ENCODE results near the gene CACNA1I. TPM values are rescaled to one million over a fixed set of nuclear protein-coding genes. Genes with fewer than 3 reads are reported as not detected.

Gene CACNA1I
- total RNA-seq, 1 donor from 2014 or later = 0.11 TPM

GRCh38 chr22:39522567-39523300 lies 47.8 kb upstream of the CACNA1I start:
- H3K4me1 ChIP-seq (ENCODE audit: insufficient read depth, low read length) = peaks cover 15% of the 10 kb centered on the region
- no peak overlapping the region for H2AFZ ChIP-seq (ENCODE audit: low read depth, low read length)
- peak overlapping the region; percentile 97 for H3K9ac ChIP-seq (ENCODE audit: low read length)
- FAIRE-seq (no peak), DNase-seq (ENCODE audit: low read depth) (peak; percentile 49)
- no peaks in the 10 kb centered on the region for H3K27me3 Mint-ChIP-seq (ENCODE audit: low read depth, unreplicated experiment)
- peak overlapping the region; percentile 93 for H3K4me2 ChIP-seq (ENCODE audit: low read length)
- H3K9me3 ChIP-seq (ENCODE audit: insufficient read depth, low read depth, low read length) = no peaks in the 10 kb centered on the region
- no peaks in the 10 kb centered on the region for H3K9me3 Mint-ChIP-seq (ENCODE audit: unreplicated experiment)
- H3K27ac Mint-ChIP-seq (ENCODE audit: unreplicated experiment) = peak overlapping the region; percentile 100
- H3K36me3 Mint-ChIP-seq (ENCODE audit: low read depth, unreplicated experiment) = peaks cover 35% of the 10 kb centered on the region
- H3K4me3 ChIP-seq (ENCODE audit: insufficient read depth, low read depth, low read length) = peak overlapping the region; percentile 99
- peaks cover 25% of the 10 kb centered on the region for H3K4me1 Mint-ChIP-seq (ENCODE audit: low read depth, unreplicated experiment)
- peaks cover 68% of the 10 kb centered on the region for H3K79me2 ChIP-seq (ENCODE audit: insufficient read depth, low read length)
- no peak overlapping the region for H3K27ac ChIP-seq (ENCODE audit: low read depth, low read length)
- H3K27me3 ChIP-seq (ENCODE audit: insufficient read depth, low read length) = no peaks in the 10 kb centered on the region
- H4K20me1 ChIP-seq (ENCODE audit: insufficient read depth, low read length) = peaks cover 68% of the 10 kb centered on the region
- H3K36me3 ChIP-seq (ENCODE audit: insufficient read depth, low read length) = peaks cover 25% of the 10 kb centered on the region
- TF ChIP-seq, protein P1, sequence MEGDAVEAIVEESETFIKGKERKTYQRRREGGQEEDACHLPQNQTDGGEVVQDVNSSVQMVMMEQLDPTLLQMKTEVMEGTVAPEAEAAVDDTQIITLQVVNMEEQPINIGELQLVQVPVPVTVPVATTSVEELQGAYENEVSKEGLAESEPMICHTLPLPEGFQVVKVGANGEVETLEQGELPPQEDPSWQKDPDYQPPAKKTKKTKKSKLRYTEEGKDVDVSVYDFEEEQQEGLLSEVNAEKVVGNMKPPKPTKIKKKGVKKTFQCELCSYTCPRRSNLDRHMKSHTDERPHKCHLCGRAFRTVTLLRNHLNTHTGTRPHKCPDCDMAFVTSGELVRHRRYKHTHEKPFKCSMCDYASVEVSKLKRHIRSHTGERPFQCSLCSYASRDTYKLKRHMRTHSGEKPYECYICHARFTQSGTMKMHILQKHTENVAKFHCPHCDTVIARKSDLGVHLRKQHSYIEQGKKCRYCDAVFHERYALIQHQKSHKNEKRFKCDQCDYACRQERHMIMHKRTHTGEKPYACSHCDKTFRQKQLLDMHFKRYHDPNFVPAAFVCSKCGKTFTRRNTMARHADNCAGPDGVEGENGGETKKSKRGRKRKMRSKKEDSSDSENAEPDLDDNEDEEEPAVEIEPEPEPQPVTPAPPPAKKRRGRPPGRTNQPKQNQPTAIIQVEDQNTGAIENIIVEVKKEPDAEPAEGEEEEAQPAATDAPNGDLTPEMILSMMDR (IDR thresholded peaks at IDR 0.05; ENCODE audit: insufficient read depth, low read depth, low read length) = no peak
- no peak for TF ChIP-seq EZH2 (IDR thresholded peaks at IDR 0.05; ENCODE audit: insufficient read depth, low read length)
- peak overlapping the region; percentile 93 for H3K4me3 Mint-ChIP-seq (ENCODE audit: unreplicated experiment)

DNA sequence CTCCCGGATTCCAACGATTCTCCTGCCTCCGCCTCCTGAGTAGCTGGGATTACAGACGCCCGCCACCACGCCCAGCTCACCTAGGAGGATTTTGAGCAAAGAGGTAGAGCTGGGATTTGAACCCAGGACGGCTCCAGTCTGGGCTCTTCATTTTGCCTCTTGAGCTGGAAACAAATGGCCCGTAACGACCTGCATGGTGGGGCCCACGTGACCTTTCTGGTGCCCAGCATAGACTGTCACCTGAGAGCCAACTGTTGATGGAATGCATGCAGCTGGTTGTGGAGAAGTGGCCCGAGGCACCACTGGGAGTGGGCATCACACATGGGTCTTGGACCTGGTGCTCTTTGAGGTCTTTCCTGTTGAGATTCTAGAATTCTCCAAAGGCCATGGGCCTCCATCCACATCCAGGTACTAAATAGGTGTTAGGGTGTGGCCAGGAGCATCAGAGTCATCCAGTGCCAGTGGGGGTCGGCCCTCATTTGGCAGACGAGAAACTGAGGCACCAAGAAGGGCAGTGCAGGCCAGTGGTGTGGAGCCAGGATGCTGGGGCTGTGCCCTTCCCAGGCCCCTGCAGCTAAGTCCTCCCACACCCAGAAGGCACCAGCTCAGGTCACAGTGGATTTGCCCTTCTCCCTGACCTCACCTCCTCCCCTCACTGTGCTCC lies 46.3 kb upstream of the CACNA1I start:
- no peak for DNase-seq (ENCODE audit: low read depth)
- TF ChIP-seq, protein P1 (IDR thresholded peaks at IDR 0.05; ENCODE audit: insufficient read depth, low read depth, low read length) = no peak
- no peak for TF ChIP-seq EZH2 (IDR thresholded peaks at IDR 0.05; ENCODE audit: insufficient read depth, low read length)
- peak overlapping the region; percentile 18 for H3K27ac Mint-ChIP-seq (ENCODE audit: unreplicated experiment)
- H3K4me1 Mint-ChIP-seq (ENCODE audit: low read depth, unreplicated experiment) = peaks cover 23% of the 10 kb centered on the region
- Histone ChIP-seq H3K4me3 (ENCODE audit: insufficient read depth, low read depth, low read length) (no peak overlapping the region), H3K9me3 (ENCODE audit: insufficient read depth, low read depth, low read length) (no peaks in the 10 kb centered on the region), H2AFZ (ENCODE audit: low read depth, low read length) (no peak overlapping the region), H3K27me3 (ENCODE audit: insufficient read depth, low read length) (no peaks in the 10 kb centered on the region), H3K9ac (ENCODE audit: low read length) (no peak overlapping the region), H3K79me2 (ENCODE audit: insufficient read depth, low read length) (peaks cover 67% of the 10 kb centered on the region), H4K20me1 (ENCODE audit: insufficient read depth, low read length) (peaks cover 82% of the 10 kb centered on the region), H3K27ac (ENCODE audit: low read depth, low read length) (no peak overlapping the region), H3K4me1 (ENCODE audit: insufficient read depth, low read length) (peaks cover 15% of the 10 kb centered on the region), H3K36me3 (ENCODE audit: insufficient read depth, low read length) (peaks cover 31% of the 10 kb centered on the region), H3K4me2 (ENCODE audit: low read length) (peak overlapping the region; percentile 63)
- FAIRE-seq = no peak
- no peaks in the 10 kb centered on the region for H3K27me3 Mint-ChIP-seq (ENCODE audit: low read depth, unreplicated experiment)
- peak overlapping the region; percentile 69 for H3K4me3 Mint-ChIP-seq (ENCODE audit: unreplicated experiment)
- H3K9me3 Mint-ChIP-seq (ENCODE audit: unreplicated experiment) = no peaks in the 10 kb centered on the region
- H3K36me3 Mint-ChIP-seq (ENCODE audit: low read depth, unreplicated experiment) = peaks cover 35% of the 10 kb centered on the region

Measured in astrocyte (in vitro differentiated cells and primary cell).